Measurements from ENCODE around the gene ABCB8. TPM values are rescaled to one million over a fixed set of nuclear protein-coding genes. Genes with fewer than 3 reads are reported as not detected.

The ABCB8 gene
- total and polyA plus RNA-seq, 4 donors: 12.4 to 30.2 (median 22.5) TPM

DNA sequence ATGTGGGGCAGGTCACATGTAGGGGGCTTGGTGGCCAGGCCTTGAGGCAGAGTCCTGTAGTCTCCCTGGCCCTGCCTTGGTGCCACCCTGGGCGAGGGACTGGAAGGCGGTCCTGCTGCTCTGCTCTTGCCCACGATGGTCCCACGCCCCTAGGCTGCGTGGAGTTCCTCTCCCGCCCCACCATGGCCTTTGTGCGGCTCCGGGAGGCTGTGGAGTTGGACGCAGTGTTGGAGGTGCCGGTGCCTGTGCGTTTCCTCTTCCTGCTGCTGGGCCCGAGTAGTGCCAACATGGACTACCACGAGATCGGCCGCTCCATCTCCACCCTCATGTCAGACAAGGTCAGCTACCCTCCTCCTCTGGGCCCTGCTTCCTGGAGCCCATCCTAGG lies 42.3 kb downstream of the ABCB8 start:
- TF ChIP-seq NR2F2 (IDR thresholded peaks at IDR 0.05) (no peak), YY1 (IDR thresholded peaks at IDR 0.05) (no peak), RXRA (IDR thresholded peaks at IDR 0.05) (no peak), HNF4A (conservative IDR thresholded peaks at IDR 0.05) (no peak), FOXA2 (IDR thresholded peaks at IDR 0.05) (no peak), HNF4G (IDR thresholded peaks at IDR 0.05) (no peak), TAF1 (conservative IDR thresholded peaks at IDR 0.05) (no peak), EGR1 (IDR thresholded peaks at IDR 0.05; ENCODE audit: low read depth in 2 of 2) (no peak), SP1 (IDR thresholded peaks at IDR 0.05) (no peak), GABPA (IDR thresholded peaks at IDR 0.05 in 1 of 2, conservative IDR thresholded peaks at IDR 0.05 in 1 of 2) (no peak), RAD21 (IDR thresholded peaks at IDR 0.05) (no peak)
- TF ChIP-seq, protein P1, sequence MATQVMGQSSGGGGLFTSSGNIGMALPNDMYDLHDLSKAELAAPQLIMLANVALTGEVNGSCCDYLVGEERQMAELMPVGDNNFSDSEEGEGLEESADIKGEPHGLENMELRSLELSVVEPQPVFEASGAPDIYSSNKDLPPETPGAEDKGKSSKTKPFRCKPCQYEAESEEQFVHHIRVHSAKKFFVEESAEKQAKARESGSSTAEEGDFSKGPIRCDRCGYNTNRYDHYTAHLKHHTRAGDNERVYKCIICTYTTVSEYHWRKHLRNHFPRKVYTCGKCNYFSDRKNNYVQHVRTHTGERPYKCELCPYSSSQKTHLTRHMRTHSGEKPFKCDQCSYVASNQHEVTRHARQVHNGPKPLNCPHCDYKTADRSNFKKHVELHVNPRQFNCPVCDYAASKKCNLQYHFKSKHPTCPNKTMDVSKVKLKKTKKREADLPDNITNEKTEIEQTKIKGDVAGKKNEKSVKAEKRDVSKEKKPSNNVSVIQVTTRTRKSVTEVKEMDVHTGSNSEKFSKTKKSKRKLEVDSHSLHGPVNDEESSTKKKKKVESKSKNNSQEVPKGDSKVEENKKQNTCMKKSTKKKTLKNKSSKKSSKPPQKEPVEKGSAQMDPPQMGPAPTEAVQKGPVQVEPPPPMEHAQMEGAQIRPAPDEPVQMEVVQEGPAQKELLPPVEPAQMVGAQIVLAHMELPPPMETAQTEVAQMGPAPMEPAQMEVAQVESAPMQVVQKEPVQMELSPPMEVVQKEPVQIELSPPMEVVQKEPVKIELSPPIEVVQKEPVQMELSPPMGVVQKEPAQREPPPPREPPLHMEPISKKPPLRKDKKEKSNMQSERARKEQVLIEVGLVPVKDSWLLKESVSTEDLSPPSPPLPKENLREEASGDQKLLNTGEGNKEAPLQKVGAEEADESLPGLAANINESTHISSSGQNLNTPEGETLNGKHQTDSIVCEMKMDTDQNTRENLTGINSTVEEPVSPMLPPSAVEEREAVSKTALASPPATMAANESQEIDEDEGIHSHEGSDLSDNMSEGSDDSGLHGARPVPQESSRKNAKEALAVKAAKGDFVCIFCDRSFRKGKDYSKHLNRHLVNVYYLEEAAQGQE (IDR thresholded peaks at IDR 0.05): no peak
- TF ChIP-seq, protein P2, sequence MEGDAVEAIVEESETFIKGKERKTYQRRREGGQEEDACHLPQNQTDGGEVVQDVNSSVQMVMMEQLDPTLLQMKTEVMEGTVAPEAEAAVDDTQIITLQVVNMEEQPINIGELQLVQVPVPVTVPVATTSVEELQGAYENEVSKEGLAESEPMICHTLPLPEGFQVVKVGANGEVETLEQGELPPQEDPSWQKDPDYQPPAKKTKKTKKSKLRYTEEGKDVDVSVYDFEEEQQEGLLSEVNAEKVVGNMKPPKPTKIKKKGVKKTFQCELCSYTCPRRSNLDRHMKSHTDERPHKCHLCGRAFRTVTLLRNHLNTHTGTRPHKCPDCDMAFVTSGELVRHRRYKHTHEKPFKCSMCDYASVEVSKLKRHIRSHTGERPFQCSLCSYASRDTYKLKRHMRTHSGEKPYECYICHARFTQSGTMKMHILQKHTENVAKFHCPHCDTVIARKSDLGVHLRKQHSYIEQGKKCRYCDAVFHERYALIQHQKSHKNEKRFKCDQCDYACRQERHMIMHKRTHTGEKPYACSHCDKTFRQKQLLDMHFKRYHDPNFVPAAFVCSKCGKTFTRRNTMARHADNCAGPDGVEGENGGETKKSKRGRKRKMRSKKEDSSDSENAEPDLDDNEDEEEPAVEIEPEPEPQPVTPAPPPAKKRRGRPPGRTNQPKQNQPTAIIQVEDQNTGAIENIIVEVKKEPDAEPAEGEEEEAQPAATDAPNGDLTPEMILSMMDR (IDR thresholded peaks at IDR 0.05; ENCODE audit: low read depth, low read length, missing input control): no peak
- TF ChIP-seq, protein P3, sequence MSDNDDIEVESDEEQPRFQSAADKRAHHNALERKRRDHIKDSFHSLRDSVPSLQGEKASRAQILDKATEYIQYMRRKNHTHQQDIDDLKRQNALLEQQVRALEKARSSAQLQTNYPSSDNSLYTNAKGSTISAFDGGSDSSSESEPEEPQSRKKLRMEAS (IDR thresholded peaks at IDR 0.05): no peak
- TF ChIP-seq, protein P4, sequence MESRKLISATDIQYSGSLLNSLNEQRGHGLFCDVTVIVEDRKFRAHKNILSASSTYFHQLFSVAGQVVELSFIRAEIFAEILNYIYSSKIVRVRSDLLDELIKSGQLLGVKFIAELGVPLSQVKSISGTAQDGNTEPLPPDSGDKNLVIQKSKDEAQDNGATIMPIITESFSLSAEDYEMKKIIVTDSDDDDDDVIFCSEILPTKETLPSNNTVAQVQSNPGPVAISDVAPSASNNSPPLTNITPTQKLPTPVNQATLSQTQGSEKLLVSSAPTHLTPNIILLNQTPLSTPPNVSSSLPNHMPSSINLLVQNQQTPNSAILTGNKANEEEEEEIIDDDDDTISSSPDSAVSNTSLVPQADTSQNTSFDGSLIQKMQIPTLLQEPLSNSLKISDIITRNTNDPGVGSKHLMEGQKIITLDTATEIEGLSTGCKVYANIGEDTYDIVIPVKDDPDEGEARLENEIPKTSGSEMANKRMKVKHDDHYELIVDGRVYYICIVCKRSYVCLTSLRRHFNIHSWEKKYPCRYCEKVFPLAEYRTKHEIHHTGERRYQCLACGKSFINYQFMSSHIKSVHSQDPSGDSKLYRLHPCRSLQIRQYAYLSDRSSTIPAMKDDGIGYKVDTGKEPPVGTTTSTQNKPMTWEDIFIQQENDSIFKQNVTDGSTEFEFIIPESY (IDR thresholded peaks at IDR 0.05): no peak
- DNase-seq (ENCODE audit: low spot score): no peak
- WGBS: 94% methylated on average over 15 of the region's 15 CpGs
- H3K9ac ChIP-seq (ENCODE audit: low read depth in 1 of 2, low read length in 2 of 2): no peak overlapping the region
- H3K4me3 ChIP-seq (ENCODE audit: low read depth in 1 of 3, low read length in 3 of 3): no peak overlapping the region
- peaks cover 0 to under 1% (median 0%) of the 10 kb centered on the region in 4 donors for H3K4me1 ChIP-seq (ENCODE audit: control insufficient read depth in 4 of 4, insufficient read depth in 4 of 4, low read length in 3 of 4)
- H3K27ac ChIP-seq (ENCODE audit: low read depth in 1 of 2, low read length in 2 of 2): no peak overlapping the region
- no peaks in the 10 kb centered on the region for H3K9me3 ChIP-seq (ENCODE audit: control insufficient read depth in 4 of 4, low read length in 3 of 4)
- no peaks in the 10 kb centered on the region for H3K27me3 ChIP-seq (ENCODE audit: control insufficient read depth in 4 of 4, insufficient read depth in 4 of 4, low read length in 3 of 4)
- H3K36me3 ChIP-seq (ENCODE audit: control insufficient read depth in 4 of 4, insufficient read depth in 3 of 4, low read depth in 1 of 4, low read length in 3 of 4): peaks cover 46 to 91% (median 50%) of the 10 kb centered on the region in 4 donors

Data from liver (tissue), 9 donors.